Frontal cortex (tissue), 4 donors: ENCODE results near the gene DSCAM. TPM values are rescaled to one million over a fixed set of nuclear protein-coding genes. Genes with fewer than 3 reads are reported as not detected.

Source experiments
- DNase-seq, 2 donors: peaks; one replicate each; pipeline ENCODE4 v3.0.0; 2012; ENCODE audit warnings: low spot score in 2 of 2
- FAIRE-seq: peaks from 2 replicates; lab custom pipeline; 2012; peaks lifted over from hg19 to GRCh38; lab: Jason Lieb, UNC
- total RNA-seq: library from RNA; depleted of rRNA; stranded (reverse); fragments of >200 nt; gene quantifications from one replicate; pipeline ENCODE4 v1.2.3, GENCODE V29; 2014
- donor health status: control.
- donor health status: control.
- donor health status: control.

Gene DSCAM
- total RNA-seq, 1 donor from 2014 or later, result 11.8 TPM

GRCh38 chr21:40723966-40724365 lies 123.0 kb downstream of the DSCAM start:
- FAIRE-seq, result no peak
- no peak for DNase-seq

GRCh38 chr21:40723317-40723716 lies 123.6 kb downstream of the DSCAM start:
- FAIRE-seq (no peak), DNase-seq (no peak)

- no peak for FAIRE-seq
Observed at GRCh38 chr21:40719615-40720014, 127.3 kb downstream of the DSCAM start.

GRCh38 chr21:40717028-40717427 lies 129.9 kb downstream of the DSCAM start:
- DNase-seq (no peak), FAIRE-seq (no peak)

More at GRCh38 chr21:40719615-40720014, 127.3 kb downstream of the DSCAM start:
- no peak for DNase-seq

- DNase-seq (no peak), FAIRE-seq (no peak)
Observed at GRCh38 chr21:40714536-40714935, 132.4 kb downstream of the DSCAM start.

GRCh38 chr21:40707656-40708244 lies 139.2 kb downstream of the DSCAM start:
- DNase-seq (no peak), FAIRE-seq (no peak)

- no peak for FAIRE-seq
- DNase-seq, result no peak
Observed at GRCh38 chr21:40706806-40707655, 139.9 kb downstream of the DSCAM start.

GRCh38 chr21:40706176-40706575 lies 140.8 kb downstream of the DSCAM start:
- DNase-seq, result no peak
- FAIRE-seq, result no peak

- FAIRE-seq (no peak), DNase-seq (no peak)
Observed at GRCh38 chr21:40704141-40704540, 142.8 kb downstream of the DSCAM start.

- DNase-seq, result no peak
- no peak for FAIRE-seq
Observed at GRCh38 chr21:40699366-40699765, 147.6 kb downstream of the DSCAM start.

GRCh38 chr21:40696246-40696645 lies 150.7 kb downstream of the DSCAM start:
- no peak for DNase-seq
- FAIRE-seq, result no peak

GRCh38 chr21:40689840-40690360 lies 157.1 kb downstream of the DSCAM start:
- FAIRE-seq, result no peak
- no peak for DNase-seq

- no peak for DNase-seq
- FAIRE-seq, result no peak
Observed at GRCh38 chr21:40689217-40689616, 157.7 kb downstream of the DSCAM start.

- no peak for DNase-seq
- FAIRE-seq, result no peak
Observed at GRCh38 chr21:40688106-40688864, 158.7 kb downstream of the DSCAM start.

- DNase-seq (no peak), FAIRE-seq (no peak)
Observed at GRCh38 chr21:40687625-40688024, 159.3 kb downstream of the DSCAM start.

GRCh38 chr21:40686526-40686925 lies 160.4 kb downstream of the DSCAM start:
- no peak for FAIRE-seq

GRCh38 chr21:40685141-40685540 lies 161.8 kb downstream of the DSCAM start:
- no peak for FAIRE-seq
- no peak for DNase-seq

More at GRCh38 chr21:40686526-40686925, 160.4 kb downstream of the DSCAM start:
- DNase-seq, result no peak

GRCh38 chr21:40684726-40685125 lies 162.2 kb downstream of the DSCAM start:
- FAIRE-seq (no peak), DNase-seq (no peak)

- no peak for FAIRE-seq
Observed at GRCh38 chr21:40683349-40683748, 163.6 kb downstream of the DSCAM start.

GRCh38 chr21:40681164-40681859 lies 165.6 kb downstream of the DSCAM start:
- FAIRE-seq (no peak), DNase-seq (no peak)

More at GRCh38 chr21:40683349-40683748, 163.6 kb downstream of the DSCAM start:
- DNase-seq, result no peak
